Left kidney (tissue), 2 donors: ENCODE results near the gene LEAP2. TPM values are rescaled to one million over a fixed set of nuclear protein-coding genes. Genes with fewer than 3 reads are reported as not detected.
"Not testable (repeated sequence)": the region's sequence is repeated elsewhere in the genome, so short reads cannot be mapped to it uniquely, and the experiment has no call there.

ENCODE experiments used
- DNase-seq: peaks from one replicate; pipeline ENCODE4 v3.0.0-alpha.2; 2013
- polyA plus RNA-seq: library from polyadenylated mRNA; unstranded; fragments of 120-200 nt; gene quantifications from one replicate; pipeline ENCODE4 v1.2.1, GENCODE V29; 2013; ENCODE audit not compliant: insufficient read length

The LEAP2 gene
- polyA plus RNA-seq, 1 donor = 8.7 TPM

DNA sequence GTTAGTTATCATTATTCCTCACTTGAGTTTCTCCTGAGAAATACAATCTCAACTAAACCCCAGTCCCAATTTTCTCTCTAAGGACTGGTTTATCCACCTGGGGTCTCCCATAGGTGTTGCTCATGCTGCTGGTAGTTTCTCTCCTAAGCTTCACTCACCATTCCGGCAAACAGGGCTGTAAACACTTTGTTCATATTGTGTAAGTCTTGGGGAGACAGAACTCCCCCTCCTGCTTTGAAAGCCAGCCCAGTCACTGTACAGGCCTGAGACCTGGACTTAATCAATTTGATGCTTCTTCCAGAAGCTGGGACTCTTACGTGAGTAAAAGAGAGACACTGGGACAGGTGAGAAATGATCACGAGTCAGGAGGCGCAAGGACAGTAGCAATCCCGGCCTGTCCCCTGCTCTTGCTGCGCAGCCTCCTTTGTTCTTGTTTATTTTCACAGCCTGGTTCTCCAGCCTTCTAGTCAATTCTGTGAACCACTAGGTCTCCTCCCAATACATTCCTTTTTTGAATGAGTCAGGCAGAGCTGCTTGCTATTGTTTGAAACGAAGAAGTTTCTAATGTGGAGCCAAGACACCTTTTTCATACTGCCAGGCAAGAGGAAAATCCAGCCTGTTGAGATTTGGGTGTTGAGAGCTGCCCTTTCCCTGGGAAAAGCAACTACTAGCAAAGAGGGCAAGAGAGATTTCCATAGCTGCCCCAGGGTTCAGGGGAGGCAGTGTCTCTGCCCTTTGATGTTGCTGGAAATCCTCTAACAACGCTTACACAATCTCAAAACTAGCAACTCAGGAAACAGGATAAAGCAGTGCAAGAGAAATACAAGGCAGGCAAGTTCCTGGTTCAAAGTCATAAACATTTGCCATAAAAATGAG is 33.8 kb upstream of the LEAP2 start:
- no peak for DNase-seq

DNA sequence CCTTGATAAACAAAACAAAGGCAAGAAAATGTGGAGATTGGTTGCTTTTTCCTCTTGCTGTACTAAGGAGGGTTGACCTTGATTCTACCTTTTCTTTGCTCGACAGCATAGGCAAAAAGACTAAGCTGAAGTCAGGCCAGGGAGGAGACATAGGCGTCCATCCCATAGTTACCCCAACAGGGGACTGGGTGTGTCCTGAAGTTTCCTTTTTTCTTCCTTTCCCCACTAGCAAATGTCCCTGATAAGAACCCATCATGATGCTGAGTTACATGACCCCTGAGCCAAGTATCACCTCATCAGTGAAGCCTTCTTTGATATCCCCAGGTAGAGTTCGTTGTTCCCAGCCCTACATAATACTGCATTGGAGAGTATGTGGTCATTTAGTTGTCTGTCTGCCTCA is 33.2 kb upstream of the LEAP2 start:
- no peak for DNase-seq

DNA sequence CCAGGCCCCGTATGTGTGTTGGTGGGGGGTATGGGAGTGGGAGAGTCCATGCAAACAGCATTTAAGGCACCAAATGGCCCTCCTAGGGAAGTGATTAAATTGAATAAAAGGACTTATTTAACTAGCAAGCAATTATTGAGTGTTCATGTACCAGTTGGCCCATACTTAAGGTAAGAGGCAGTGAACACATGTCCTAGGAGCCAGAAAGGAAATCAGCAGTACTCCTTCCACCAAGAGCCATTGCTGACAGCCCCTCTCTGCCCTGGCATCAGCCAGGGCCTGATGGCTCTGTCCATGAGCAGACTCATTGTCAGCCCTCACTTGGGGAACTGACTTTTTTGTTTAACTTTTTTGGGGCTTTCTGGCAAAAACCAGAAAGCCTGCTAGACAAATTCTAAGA is 32.6 kb upstream of the LEAP2 start:
- DNase-seq = no peak

DNA sequence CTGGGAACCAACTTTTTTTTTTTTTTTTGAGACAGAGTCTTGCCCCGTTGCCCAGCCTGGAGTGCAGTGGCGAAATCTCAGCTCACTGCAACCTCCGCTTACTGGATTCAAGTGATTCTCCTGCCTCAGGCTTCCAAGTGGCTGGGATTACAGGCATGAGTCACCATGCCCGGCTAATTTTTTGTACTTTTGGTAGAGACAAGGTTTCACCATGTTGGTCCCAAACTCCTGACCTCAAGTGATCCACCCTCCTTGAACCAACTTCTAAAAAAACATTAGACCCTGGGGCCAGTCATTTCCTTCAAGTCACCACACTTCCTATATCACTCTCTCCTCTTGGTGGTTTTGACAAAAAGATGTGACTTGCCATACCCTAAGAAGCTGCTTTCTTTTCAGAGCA is 32.2 kb upstream of the LEAP2 start:
- DNase-seq = no peak

DNA sequence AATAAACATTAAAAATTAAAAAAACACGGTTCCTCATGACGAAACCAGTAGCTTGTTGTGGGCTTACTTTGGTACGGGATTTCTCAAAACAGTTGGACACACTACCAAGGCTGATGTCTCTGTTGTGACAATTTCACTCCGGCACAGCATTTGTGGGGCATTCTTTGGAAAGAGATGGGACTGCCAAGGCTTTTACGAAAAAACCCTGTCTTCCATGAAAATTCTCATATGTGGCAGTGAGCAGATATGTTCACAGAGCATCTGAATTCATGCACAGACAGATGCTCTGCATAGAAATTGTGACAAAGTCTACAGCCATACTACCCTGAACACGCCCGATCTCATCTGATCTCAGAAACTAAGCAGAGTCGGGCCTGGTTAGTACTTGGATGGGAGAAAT is 25.2 kb upstream of the LEAP2 start:
- no peak for DNase-seq

DNA sequence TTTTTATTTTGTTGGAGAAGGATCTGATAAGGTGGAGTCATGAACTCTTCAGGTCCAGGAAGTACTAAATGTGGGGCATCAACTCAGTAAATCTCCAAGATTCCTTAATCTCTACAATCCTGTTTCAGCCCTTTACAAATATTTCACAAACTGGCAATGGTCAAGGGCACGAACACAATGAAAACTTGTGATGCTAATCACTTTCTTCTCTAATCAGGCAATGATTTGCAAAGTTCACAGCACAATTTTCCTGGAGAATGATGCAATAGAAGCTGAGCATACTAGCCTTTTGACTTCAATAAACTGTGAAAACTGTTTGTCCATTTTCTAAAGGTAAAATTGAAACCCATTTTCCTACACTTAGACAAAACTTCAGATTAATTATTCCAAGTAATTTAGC is 24.1 kb upstream of the LEAP2 start:
- DNase-seq = no peak

DNA sequence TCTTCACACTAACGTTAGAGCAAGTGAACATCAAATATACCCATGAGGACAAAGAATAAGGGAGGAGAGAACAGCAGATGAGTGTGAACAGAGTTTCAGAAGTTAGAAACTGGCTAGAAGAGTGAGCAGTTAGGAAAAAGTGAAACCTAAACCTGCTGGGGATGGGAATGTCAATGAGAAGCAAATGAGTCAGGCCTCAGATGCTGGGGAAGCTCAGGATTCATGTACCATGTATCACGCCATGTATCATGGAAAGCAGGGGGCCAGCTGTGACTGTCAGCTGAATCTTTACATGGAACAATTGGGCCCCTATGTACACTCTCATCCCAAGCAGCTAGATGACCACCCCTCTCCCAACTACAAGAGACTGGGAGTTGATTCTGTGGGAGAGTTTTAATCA is 23.4 kb upstream of the LEAP2 start:
- no peak for DNase-seq

DNA sequence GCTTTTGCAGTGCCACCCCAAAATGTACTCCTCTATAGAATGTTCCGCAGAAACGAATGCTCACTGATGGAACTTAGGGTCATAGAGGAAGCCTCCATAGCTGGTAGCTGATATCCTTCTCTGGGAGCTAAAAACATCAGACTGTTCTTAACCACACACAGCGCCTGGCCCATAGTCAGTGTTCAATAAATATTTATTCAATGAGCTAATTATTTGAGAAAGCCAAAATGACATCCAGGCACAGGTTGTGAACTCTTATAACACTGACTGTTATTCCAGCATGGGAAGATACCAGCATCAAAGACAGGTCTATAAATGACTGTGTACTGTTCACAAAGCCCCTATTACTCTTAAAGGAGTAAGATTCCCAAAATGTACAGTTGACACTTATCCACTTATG is 20.1 kb upstream of the LEAP2 start:
- no peak for DNase-seq

DNA sequence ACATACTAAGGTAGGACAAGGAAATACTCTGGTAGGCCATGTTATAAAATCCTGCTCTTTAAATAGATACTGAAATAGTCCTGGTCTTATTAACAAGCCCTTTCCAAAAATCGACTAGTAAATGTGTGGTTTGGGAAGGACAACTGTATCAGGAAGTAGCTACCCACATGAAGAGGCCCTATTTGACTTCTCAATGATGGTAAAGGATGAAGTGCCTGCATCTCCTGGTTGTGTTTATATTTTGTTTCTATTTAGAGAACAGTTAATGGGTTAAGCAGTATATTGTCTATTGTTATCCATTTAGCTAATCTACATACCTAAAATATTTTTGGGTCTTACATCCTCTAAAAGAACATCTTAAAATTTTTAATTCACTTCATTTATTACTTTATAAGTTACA is 19.7 kb upstream of the LEAP2 start:
- no peak for DNase-seq

DNA sequence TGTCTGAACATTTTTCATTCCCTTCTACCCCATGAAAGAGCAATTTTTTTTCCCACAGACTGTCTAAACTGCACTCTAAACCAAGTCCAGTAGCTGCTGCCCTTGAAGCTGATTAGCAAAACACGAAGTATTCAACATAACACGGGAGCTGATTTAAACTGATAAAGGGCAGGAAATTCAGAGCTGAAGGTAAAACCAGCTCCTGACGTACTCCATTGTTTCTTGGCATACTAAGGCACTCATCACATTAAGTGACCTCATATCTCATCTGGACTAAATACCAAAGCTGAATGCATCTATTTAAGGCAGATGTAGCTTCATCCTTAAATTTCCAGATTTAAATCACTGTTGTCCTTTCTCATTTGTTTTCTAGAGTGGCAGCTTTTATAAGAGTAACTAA is 19.2 kb upstream of the LEAP2 start:
- no peak for DNase-seq

DNA sequence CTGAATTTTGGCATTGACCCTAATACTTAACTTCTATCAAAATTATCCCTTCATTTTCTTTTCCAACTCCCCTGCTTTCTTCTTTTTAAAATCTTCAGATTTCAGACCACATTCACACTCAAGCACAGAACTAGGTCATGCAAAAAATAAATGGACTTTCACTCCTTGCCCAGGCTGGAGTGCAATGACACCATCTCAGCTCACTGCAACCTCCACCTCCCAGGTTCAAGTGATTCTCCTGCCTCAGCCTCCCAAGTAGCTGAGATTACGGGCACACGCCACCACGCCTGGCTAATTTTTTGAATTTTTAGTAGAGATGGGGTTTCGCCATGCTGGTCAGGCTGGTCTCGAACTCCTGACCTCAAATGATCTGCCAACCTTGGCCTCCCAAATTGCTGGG is 18.5 kb upstream of the LEAP2 start:
- DNase-seq = not testable (repeated sequence)

DNA sequence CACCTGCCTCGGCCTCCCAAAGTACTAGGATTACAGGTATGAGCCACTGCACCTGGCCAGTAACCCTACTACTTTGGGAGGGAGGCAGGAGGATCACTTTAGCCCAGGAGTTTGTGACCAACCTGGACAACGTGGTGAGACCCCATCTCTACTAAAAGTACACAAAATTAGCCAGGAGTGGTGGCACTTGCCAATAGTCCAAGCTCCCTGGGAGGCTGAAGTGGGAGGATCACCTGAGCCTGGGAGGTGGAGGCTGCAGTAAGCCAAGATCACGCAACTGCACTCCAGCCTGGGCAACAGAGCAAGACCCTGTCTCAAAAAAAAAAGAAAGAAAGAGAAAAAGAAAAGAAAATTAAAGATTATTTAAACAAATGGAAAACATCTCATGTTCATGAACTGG is 17.5 kb upstream of the LEAP2 start:
- no peak for DNase-seq

DNA sequence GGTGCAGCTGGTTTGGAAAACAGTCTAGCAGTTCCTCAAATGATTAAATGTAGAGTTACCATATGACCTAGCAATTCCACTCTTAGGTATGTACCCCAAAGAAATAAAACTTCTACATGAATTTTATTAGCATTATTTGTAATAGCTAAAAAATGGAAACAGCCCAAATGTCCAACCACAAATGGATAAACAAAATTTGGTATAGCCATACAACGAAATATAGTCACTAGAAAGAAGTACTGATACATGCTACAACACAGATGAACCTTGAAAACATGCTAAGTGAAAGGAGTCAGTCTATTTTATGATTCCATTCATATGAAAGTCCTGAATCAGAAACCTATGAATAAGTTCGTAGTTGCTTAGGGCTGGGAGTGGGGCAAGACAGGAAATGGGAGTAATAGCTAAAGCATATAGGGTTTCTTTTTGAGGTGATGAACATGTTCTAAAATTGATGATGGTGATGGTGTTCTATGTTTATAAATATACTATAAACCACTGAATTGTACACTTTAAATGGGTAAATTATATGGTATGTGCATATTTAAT is 13.5 kb upstream of the LEAP2 start:
- no peak for DNase-seq

DNA sequence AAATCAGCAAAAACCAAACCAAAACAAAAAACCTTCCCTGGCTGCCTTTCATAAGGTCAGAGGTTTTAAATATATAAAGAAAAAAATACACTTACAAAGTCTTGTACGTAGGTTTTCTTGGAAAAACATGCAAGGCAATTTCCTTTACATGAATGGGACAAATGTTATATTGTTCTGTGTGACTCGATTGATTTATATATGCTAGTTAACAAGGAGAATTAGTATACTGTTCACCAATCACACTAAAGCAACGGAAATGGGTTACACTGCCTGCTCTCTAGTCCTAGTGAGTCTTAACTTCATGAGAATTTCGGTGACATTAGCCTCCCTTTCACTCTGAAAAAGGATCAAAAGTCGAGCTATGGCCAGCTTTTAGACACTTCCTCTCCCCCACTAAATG is 12.7 kb upstream of the LEAP2 start:
- DNase-seq = no peak

DNA sequence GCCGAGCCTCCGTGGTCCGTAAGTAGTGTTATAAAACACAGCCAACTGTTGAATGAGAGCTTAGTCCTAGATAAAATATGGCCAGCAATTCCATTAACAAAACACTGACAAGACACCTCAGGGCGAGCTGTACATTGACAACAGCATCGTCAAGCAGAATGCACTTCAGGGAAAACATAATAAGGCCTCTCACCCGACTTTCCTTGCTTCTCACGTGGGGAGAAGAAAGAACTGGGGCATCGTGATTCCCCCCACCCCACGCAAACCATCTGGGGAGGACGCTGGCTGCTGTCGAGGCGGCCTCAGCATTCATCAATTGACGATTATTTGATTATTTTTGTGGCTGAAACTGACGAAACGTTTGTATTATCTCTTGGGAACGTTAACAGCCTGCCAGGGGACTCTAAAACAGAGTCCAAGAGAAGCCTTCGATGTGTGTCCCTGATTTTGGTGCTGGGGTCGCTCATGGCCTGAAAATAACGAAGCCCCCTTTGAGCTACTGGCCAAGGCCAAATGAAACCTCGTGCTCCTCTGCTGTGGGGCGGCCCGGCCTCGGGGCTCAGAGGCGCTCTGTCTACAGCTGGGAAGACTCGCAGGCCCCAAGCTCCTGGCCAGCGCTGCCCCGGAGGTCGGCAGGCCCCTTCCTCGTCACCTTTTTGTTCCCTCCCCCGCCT is 7.7 kb upstream of the LEAP2 start:
- no peak for DNase-seq

DNA sequence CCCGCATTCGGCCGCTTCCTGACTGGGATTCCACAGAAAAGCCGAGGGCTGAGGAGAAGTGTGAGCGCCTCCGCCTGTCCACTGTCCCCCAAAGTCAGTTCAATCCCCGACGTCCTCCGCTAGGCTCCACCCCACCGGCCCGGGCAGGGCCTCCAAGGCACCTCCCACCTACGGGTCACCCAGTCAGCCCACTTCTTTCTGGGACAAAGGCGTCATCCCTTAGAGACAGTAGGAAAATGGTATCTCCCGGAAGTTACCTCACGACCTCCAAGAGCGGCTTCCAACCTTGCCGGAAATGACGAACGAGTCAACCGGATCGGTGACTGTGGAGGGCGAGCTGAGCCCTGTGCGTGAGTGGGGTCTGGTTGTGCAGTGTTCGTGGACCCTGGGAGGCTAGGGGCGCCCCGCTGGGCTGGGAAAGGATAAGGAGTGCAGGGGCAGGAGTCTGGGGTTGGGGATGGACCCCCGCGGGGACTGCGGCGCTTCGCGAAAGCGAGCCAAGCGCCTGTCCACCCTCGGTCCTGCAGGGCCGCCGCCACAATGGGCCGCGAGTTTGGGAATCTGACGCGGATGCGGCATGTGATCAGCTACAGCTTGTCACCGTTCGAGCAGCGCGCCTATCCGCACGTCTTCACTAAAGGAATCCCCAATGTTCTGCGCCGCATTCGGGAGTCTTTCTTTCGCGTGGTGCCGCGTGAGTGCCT is 7.0 kb upstream of the LEAP2 start, which contains the start of the genes GDF9 and UQCRQ:
Gene GDF9, minus strand, starts transcription at position 128 of the 704 bp plus-strand sequence. CDS start 1,936 bp downstream, outside the sequence.
Gene UQCRQ, plus strand, starts transcription at position 301 of the 704 bp plus-strand sequence. Its CDS starts 240 bp downstream, at position 541.
- peak; percentile 100 for DNase-seq

DNA sequence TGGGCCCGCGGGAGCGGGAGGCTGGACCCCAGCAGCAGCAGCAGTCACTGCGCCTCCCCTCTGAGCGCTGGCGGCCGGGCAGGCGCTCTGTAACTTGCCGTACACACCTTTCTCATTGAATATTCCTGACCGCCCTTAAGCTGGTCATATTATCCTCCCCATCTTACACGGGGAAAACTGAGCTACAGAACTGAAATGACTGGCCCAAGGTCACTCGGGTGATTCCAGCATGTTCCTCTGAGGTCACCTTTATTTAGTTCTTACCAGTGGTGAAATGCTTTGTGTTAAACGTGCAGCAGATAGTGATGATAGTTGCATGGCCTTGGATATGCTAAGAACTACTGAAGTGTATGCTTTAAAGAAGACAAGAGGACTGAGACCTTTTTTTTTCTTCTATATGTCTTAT is 6.4 kb upstream of the LEAP2 start:
- no peak for DNase-seq

DNA sequence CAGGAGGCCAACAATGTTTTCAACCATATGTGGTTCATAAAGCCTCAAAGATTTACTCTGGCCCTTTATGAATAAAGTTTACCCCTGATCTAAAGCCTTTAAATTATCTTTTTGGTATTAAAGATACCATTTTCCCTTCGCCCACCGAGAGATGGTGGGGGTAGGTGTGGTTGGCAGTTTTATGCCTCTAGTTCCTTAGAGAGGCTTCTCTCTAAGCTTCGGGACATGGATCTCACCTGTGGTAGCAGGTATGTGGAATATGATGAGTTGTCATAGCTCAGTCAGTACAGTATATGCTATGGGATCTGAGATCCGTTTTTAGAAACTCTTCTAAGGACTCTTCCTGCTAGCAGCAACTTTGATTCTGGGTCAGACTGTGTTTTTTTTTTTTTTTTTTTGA is 4.7 kb upstream of the LEAP2 start:
- DNase-seq = no peak

DNA sequence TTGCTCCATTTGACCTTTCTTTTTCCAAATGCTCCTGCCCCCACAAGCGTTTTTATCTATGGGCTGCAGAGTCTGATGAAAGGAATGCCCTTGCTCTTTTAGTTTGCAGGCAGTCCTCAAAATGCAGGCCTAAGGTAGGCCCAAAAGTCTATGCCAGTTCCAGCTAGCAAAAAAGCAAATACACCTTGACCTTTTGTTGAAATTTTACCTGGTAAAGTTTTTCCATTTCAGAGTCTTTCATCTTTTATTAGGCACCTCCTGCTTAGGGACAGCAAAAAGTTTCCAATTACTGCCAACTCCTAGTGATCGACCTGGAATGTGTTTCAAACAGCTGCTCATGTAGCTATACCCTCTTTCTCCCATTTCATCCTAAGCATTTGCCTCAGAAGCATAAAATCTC is 2.7 kb upstream of the LEAP2 start:
- no peak for DNase-seq

DNA sequence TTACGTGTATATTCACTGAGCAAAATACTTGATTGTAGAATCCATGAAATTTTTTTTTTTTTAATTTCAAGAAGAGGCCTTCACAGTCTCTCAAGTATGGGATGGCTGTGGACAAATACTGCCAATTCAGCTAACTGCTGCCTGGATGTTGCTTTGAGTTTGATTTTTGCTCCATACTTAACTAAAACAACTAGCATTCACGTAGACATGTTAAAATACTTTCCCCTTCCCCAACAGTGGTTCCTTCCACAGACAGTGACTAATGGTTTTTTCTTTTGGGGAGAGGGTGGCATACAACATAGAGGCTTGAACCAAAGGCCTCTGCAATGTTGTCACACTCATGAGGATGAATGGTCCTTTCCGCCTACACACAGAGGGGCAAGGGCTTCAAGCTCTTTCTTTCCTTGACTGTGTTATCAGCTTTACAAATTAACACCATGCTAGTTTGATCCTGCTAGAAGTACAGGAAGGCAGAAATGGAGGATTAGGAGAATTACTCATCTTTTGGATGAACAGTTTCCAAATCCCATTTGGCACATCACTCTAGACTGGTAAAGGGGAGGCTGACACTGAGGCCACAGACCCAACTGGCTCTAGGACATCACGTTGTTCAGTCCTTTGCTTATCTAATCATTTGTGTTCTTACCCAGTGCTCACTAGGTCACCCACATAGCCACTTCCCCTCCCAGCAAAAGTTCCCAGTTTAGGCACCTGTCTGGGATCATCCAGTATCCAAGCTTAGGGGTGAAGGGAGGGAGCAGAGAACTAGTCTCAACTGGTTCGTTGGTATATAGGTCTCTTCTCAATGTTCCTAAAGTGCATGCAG is 1.8 kb upstream of the LEAP2 start:
- no peak for DNase-seq

DNA sequence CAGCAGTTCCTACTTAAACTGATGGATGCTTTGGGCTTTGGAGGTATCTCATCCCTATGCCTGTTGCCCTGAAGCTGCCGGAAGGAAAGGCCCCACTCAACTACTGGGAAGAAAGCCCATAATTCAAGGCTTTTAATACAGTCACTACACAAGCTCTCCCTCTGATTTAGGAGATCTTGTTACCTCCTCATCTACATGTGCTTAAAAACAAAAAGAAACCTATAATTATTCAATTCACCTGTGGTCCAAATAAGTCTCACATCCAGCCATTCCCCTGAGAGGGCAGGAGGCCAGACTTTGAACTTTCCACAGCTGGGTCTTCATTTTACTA is 715 bp upstream of the LEAP2 start:
- DNase-seq = no peak

DNA sequence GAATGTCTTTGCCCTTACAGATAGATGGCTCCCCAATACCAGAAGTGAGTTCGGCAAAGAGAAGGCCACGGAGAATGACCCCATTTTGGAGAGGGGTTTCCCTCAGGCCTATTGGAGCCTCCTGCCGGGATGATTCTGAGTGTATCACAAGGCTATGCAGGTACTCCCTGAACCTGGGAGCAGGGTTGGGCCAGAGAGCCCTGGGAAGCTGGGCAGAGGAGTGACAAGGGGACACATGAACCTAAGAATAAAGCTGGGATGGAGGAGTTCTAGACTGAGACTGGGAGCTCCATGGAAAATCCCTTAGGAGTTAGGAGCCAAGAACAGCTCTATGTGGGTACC is 433 bp downstream of the LEAP2 start:
- DNase-seq = no peak
